H9 (cell line): ENCODE measurements around the gene CCDC51. TPM values are rescaled to one million over a fixed set of nuclear protein-coding genes. Genes with fewer than 3 reads are reported as not detected.

ENCODE experiments used
- DNase-seq: peaks from one replicate; pipeline ENCODE4 v3.0.0-alpha.2; 2017
- H2AFZ ChIP-seq: one replicate; pipeline ENCODE4 v1.6.1; 2013; ENCODE audit warnings: mild to moderate bottlenecking, low read length, control low read depth, moderate library complexity
- H2AK5ac ChIP-seq: 2 replicates; pipeline ENCODE4 v1.6.1; 2013; ENCODE audit warnings: low read length, control low read depth, mixed read lengths; ENCODE audit not compliant: insufficient read length
- H2BK120ac ChIP-seq: one replicate; pipeline ENCODE4 v1.6.1; 2013; ENCODE audit warnings: low read depth, mild to moderate bottlenecking, low read length, control low read depth, inconsistent platforms; ENCODE audit not compliant: poor library complexity, severe bottlenecking
- H2BK12ac ChIP-seq: 2 replicates; pipeline ENCODE4 v1.6.1; 2013; ENCODE audit warnings: low read length, control low read depth, mixed read lengths, low read depth; ENCODE audit not compliant: insufficient read length
- H2BK15ac ChIP-seq: 2 replicates; pipeline ENCODE4 v1.6.1; 2013; ENCODE audit warnings: low read depth, low read length, control low read depth
- H2BK20ac ChIP-seq: one replicate; pipeline ENCODE4 v1.6.1; 2013; ENCODE audit warnings: low read depth, mild to moderate bottlenecking, low read length, control low read depth, inconsistent platforms; ENCODE audit not compliant: poor library complexity, severe bottlenecking
- H2BK5ac ChIP-seq: 2 replicates; pipeline ENCODE4 v1.6.1; 2013; ENCODE audit warnings: low read length, control low read depth, mixed read lengths; ENCODE audit not compliant: insufficient read length
- H3K14ac ChIP-seq: 2 replicates; pipeline ENCODE4 v1.6.1; 2013; ENCODE audit warnings: low read length, control low read depth; ENCODE audit not compliant: insufficient read depth
- H3K18ac ChIP-seq: 2 replicates; pipeline ENCODE4 v1.6.1; 2013; ENCODE audit warnings: low read depth, mild to moderate bottlenecking, mixed read lengths, low read length, control low read depth; ENCODE audit not compliant: insufficient read length
- H3K23ac ChIP-seq: 2 replicates; pipeline ENCODE4 v1.6.1; 2013; ENCODE audit warnings: low read length, control low read depth, mixed read lengths, low read depth; ENCODE audit not compliant: insufficient read length
- H3K23me2 ChIP-seq: 2 replicates; pipeline ENCODE4 v1.6.1; 2013; ENCODE audit warnings: low read depth, mild to moderate bottlenecking, mixed read lengths, low read length, control low read depth; ENCODE audit not compliant: insufficient read length, poor library complexity, severe bottlenecking
- H3K27ac ChIP-seq: 2 replicates; pipeline ENCODE4 v1.5.1; 2013; ENCODE audit warnings: low read length, control low read depth, mixed read lengths, low read depth; ENCODE audit not compliant: insufficient read length
- H3K27me3 ChIP-seq: 2 replicates; pipeline ENCODE4 v1.6.1; 2013; ENCODE audit warnings: low read length, control low read depth, inconsistent platforms; ENCODE audit not compliant: insufficient read depth
- H3K4ac ChIP-seq: 2 replicates; pipeline ENCODE4 v1.6.1; 2013; ENCODE audit warnings: low read depth, mild to moderate bottlenecking, control low read depth, inconsistent platforms, low read length, moderate library complexity
- H3K4me1 ChIP-seq: 2 replicates; pipeline ENCODE4 v1.6.1; 2013; ENCODE audit warnings: low read length, control low read depth, inconsistent platforms; ENCODE audit not compliant: insufficient read depth
- H3K4me2 ChIP-seq: 2 replicates; pipeline ENCODE4 v1.6.1; 2013; ENCODE audit warnings: low read length, control low read depth, mixed read lengths; ENCODE audit not compliant: insufficient read length, insufficient read depth
- H3K56ac ChIP-seq: 2 replicates; pipeline ENCODE4 v1.6.1; 2013; ENCODE audit warnings: low read depth, mild to moderate bottlenecking, mixed read lengths, low read length, control low read depth; ENCODE audit not compliant: insufficient read length
- H3K79me1 ChIP-seq: 2 replicates; pipeline ENCODE4 v1.6.1; 2013; ENCODE audit warnings: low read depth, mild to moderate bottlenecking, moderate library complexity, low read length, control low read depth, inconsistent platforms; ENCODE audit not compliant: insufficient read depth, poor library complexity, severe bottlenecking
- H3K79me2 ChIP-seq: 2 replicates; pipeline ENCODE4 v1.6.1; 2013; ENCODE audit warnings: low read length, control low read depth, inconsistent platforms; ENCODE audit not compliant: insufficient read depth
- H3K9ac ChIP-seq: 2 replicates; pipeline ENCODE4 v1.6.1; 2013; ENCODE audit warnings: low read length, control low read depth, mixed read lengths; ENCODE audit not compliant: insufficient read length; ENCODE audit errors: extremely low read depth
- H3K9me3 ChIP-seq: one replicate; pipeline ENCODE4 v1.6.1; 2013; ENCODE audit warnings: low read depth, low read length, inconsistent platforms; ENCODE audit not compliant: control insufficient read depth
- H3T11ph ChIP-seq: one replicate; pipeline ENCODE4 v1.6.1; 2013; ENCODE audit warnings: mild to moderate bottlenecking, low read length, control low read depth, inconsistent platforms
- H4K20me1 ChIP-seq: one replicate; pipeline ENCODE4 v1.6.1; 2013; ENCODE audit not compliant: control insufficient read depth, insufficient read length, insufficient read depth
- H4K5ac ChIP-seq: 2 replicates; pipeline ENCODE4 v1.6.1; 2013; ENCODE audit warnings: low read depth, mild to moderate bottlenecking, mixed read lengths, low read length, control low read depth; ENCODE audit not compliant: insufficient read length
- H4K8ac ChIP-seq: replicated peaks from 2 replicates; pipeline ENCODE4 v1.6.1; 2013; ENCODE audit warnings: low read length, control low read depth, mixed read lengths, low read depth; ENCODE audit not compliant: insufficient read length
- H4K91ac ChIP-seq: 2 replicates; pipeline ENCODE4 v1.6.1; 2013; ENCODE audit warnings: low read depth, mild to moderate bottlenecking, moderate library complexity, mixed read lengths, low read length, control low read depth; ENCODE audit not compliant: insufficient read length
- H3K27ac Mint-ChIP-seq, 3 experiments: 2 replicates in 2 of 3; 3 replicates in 1 of 3; pipeline ENCODE4 v1.8.0; 2020 to 2021; ENCODE audit warnings: mixed read lengths in 3 of 3, mild to moderate bottlenecking in 1 of 3, moderate library complexity in 1 of 3
- H3K27me3 Mint-ChIP-seq: 2 replicates; pipeline ENCODE4 v1.8.0; 2021; ENCODE audit warnings: low read depth, mild to moderate bottlenecking, moderate library complexity, mixed read lengths
- H3K36me3 Mint-ChIP-seq, 3 experiments: 2 replicates in 2 of 3; 3 replicates in 1 of 3; pipeline ENCODE4 v1.8.0; 2020 to 2021; ENCODE audit warnings: low read depth in 3 of 3, mixed read lengths in 3 of 3; ENCODE audit not compliant: insufficient read depth in 1 of 3
- H3K4me1 Mint-ChIP-seq, 2 experiments: 2 replicates each; pipeline ENCODE4 v1.8.0; 2020; ENCODE audit warnings: mixed read lengths in 2 of 2
- H3K4me3 Mint-ChIP-seq, 2 experiments: 2 replicates in 1 of 2; 3 replicates in 1 of 2; pipeline ENCODE4 v1.8.0; 2020 to 2021; ENCODE audit warnings: mild to moderate bottlenecking in 2 of 2, mixed read lengths in 2 of 2, moderate library complexity in 1 of 2
- H3K9me3 Mint-ChIP-seq, 2 experiments: 2 replicates in 1 of 2; 3 replicates in 1 of 2; pipeline ENCODE4 v1.8.0; 2020; ENCODE audit warnings: mild to moderate bottlenecking in 2 of 2, mixed read lengths in 2 of 2, moderate library complexity in 1 of 2
- WGBS: extraction: QIAGEN DNeasy Blood & Tissue Kit; methylation state at CpG from one replicate; pipeline ENCODE4 v1.1.7; 2013; ENCODE audit warnings: missing lambda C conversion rate, low lambda C conversion rate, mixed read lengths; ENCODE audit not compliant: insufficient read length; ENCODE audit errors: extremely low coverage; 5-methylcytosine and 5-hydroxymethylcytosine counted together
- total RNA-seq: library from RNA; stranded (reverse); gene quantifications from 2 replicates; pipeline ENCODE4 v1.2.1, GENCODE V29; 2021
- TF ChIP-seq, protein P1 (sequence below): fragments of 200-600 bp; sonication (generic); conservative IDR thresholded peaks from 3 replicates; pipeline ENCODE4 v1.8.0; 2021; ENCODE audit warnings: antibody characterized with exemption, mild to moderate bottlenecking

The CCDC51 gene
- total RNA-seq, 1 experiment from 2014 or later, result 20.0 TPM

GRCh38 chr3:48437812-48438211, 2.1 kb downstream of the CCDC51 start:
- Histone ChIP-seq H3K27ac (no peak overlapping the region), H3K4me2 (no peak overlapping the region), H2AFZ (no peak overlapping the region), H2BK5ac (no peak overlapping the region), H4K20me1 (no peaks in the 10 kb centered on the region), H3K9me3 (no peaks in the 10 kb centered on the region), H3T11ph (no peak overlapping the region), H3K4me1 (peaks cover 3% of the 10 kb centered on the region; the same call in 1 of the 2 replicates), H3K9ac (no peak overlapping the region), H3K79me2 (peaks cover 5% of the 10 kb centered on the region; the same call in 1 of the 2 replicates), H3K56ac (no peak overlapping the region), H4K91ac (no peak overlapping the region), H2BK20ac (no peak overlapping the region), H4K5ac (no peak overlapping the region), H4K8ac (no peak overlapping the region), H3K79me1 (peaks cover 5% of the 10 kb centered on the region), H2AK5ac (no peak overlapping the region), H2BK120ac (no peak overlapping the region), H3K23ac (no peak overlapping the region), H3K27me3 (no peaks in the 10 kb centered on the region), H3K18ac (no peak overlapping the region), H3K23me2 (no peaks in the 10 kb centered on the region), H2BK15ac (no peak overlapping the region), H3K4ac (no peak overlapping the region), H2BK12ac (no peak overlapping the region), H3K14ac (no peak overlapping the region)
- no CpG with 5 or more reads among the region's 4 CpGs for WGBS
- Mint-ChIP-seq H3K4me1 (peaks cover 15 to 22% of the 10 kb centered on the region in 2 experiments), H3K27ac (no peak overlapping the region; a peak in 2 of 7 replicates), H3K4me3 (peak overlapping the region in 1 of 2 experiments; percentile 6; a peak in 1 of 5 replicates), H3K9me3 (no peaks in the 10 kb centered on the region), H3K36me3 (peaks cover 23 to 52% (median 36%) of the 10 kb centered on the region in 3 experiments; a peak in 6 of 7 replicates), H3K27me3 (no peaks in the 10 kb centered on the region)
- TF ChIP-seq, protein P1, sequence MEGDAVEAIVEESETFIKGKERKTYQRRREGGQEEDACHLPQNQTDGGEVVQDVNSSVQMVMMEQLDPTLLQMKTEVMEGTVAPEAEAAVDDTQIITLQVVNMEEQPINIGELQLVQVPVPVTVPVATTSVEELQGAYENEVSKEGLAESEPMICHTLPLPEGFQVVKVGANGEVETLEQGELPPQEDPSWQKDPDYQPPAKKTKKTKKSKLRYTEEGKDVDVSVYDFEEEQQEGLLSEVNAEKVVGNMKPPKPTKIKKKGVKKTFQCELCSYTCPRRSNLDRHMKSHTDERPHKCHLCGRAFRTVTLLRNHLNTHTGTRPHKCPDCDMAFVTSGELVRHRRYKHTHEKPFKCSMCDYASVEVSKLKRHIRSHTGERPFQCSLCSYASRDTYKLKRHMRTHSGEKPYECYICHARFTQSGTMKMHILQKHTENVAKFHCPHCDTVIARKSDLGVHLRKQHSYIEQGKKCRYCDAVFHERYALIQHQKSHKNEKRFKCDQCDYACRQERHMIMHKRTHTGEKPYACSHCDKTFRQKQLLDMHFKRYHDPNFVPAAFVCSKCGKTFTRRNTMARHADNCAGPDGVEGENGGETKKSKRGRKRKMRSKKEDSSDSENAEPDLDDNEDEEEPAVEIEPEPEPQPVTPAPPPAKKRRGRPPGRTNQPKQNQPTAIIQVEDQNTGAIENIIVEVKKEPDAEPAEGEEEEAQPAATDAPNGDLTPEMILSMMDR, result no peak
- DNase-seq, result no peak
